GM12872 (cell line): Measurements from ENCODE around the gene ST7.

Experiments used
- TF ChIP-seq, protein P1 (sequence below): IDR thresholded peaks from 3 replicates; pipeline ENCODE4 v1.5.1; 2011; ENCODE audit warnings: low read depth, mild to moderate bottlenecking, low read length, moderate library complexity; ENCODE audit not compliant: insufficient read depth

The ST7 gene

DNA sequence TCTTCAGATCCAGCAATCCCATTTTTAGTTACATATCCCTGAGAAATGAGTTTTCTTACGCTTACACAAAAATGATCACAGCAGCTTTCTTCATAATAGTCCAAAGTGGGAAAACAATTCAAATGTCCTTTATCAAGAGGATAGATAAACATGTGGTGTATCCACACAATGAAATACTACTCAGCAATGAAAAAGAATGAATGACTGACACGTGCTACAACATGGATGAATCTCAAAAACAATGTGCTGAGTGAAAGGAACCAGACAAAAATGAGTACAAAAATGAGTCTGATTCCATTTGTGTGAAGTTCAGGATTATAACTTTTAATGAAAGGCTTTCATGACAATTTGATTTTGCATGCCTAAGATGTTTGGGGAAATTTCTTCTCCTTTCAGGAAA, 230.4 kb downstream of the ST7 start:
- TF ChIP-seq, protein P1, sequence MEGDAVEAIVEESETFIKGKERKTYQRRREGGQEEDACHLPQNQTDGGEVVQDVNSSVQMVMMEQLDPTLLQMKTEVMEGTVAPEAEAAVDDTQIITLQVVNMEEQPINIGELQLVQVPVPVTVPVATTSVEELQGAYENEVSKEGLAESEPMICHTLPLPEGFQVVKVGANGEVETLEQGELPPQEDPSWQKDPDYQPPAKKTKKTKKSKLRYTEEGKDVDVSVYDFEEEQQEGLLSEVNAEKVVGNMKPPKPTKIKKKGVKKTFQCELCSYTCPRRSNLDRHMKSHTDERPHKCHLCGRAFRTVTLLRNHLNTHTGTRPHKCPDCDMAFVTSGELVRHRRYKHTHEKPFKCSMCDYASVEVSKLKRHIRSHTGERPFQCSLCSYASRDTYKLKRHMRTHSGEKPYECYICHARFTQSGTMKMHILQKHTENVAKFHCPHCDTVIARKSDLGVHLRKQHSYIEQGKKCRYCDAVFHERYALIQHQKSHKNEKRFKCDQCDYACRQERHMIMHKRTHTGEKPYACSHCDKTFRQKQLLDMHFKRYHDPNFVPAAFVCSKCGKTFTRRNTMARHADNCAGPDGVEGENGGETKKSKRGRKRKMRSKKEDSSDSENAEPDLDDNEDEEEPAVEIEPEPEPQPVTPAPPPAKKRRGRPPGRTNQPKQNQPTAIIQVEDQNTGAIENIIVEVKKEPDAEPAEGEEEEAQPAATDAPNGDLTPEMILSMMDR, result no peak

- TF ChIP-seq, protein P1, result no peak
Measured at GRCh38 chr7:117184367-117184766, 231.1 kb downstream of the ST7 start.

- TF ChIP-seq, protein P1, result no peak
Measured at GRCh38 chr7:117185124-117185523, 231.8 kb downstream of the ST7 start.

- TF ChIP-seq, protein P1, result no peak
Measured at GRCh38 chr7:117186218-117187010, 233.1 kb downstream of the ST7 start.

DNA sequence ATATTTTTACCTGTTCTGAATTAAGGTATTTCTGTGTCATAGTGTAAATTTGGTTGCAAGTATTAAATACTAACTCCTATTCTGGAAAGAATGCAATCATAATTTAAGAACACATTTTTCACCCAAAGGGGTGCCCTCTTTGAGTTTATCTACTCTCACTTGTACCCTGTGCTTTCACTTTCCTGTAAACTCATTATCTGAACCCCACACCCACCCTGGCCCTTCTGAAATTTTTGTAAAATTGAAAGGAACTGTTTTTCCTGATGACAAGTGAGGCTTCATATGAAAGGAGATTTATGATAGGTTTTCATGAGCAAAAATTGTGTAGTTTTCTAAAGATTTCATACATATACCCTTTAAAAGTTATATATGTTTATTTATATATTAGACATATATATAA, 235.1 kb downstream of the ST7 start:
- TF ChIP-seq, protein P1, result no peak

DNA sequence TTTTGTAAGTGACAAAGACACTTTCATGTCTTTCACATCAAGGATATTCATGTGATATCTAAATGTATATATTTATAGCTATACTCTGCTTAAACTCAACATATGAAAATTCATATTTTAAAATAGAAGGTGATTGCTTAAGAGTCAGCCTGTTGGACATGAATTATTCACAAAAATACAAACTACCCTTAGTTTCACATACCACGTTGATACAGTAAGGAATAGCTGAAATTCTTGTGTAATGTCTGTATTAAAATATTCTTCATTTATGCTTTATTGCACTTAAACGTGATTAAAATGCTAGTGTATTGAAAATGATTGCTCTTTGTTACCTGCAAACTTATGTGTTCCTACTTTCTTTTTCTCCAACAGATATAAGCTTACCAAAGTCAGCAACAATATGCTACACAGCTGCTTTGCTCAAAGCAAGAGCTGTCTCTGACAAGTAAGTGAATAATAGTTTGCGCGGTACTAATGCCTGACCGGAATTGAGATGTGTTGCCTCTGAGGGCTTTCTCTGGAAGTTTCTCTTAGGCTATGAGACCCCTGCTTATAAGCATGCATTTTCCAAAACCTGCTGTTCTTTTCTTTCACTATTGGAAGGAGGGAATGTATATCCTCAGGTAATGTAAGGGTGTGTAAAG, 235.8 kb downstream of the ST7 start:
- TF ChIP-seq, protein P1, result no peak

DNA sequence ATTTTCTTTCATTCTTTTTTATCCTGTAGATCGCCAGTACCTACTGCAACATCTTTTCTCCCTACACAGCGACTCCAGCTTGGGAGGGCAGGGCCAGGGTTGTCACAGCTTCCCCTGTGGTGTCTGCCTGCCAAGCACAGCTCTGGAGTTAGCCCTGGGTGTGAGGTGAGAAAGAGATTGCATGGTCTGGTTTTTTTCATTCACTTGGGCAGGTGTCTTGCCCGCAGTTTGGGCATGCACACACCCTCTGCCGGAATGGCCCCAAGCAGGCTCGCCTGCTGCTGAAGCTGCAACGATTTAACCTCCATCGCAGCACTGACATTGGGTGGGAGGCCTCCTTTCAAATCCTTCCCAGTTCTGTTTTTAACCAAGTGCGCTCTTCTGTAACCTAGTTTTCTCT, 236.8 kb downstream of the ST7 start:
- TF ChIP-seq, protein P1, result no peak
